Body of pancreas (tissue), 4 donors: ENCODE results near the gene SGSH.
"Not testable (repeated sequence)": the region's sequence is repeated elsewhere in the genome, so short reads cannot be mapped to it uniquely, and the experiment has no call there.

ENCODE experiments used
- CTCF ChIP-seq, 7 experiments: fragments of 450-650 bp in 4 of 7; fragments of 200-600 bp in 3 of 7; sonication (generic) in 3 of 7; IDR thresholded peaks; one replicate each; pipeline ENCODE4 v1.5.1; 2016 to 2019; ENCODE audit warnings: antibody characterized with exemption in 7 of 7
- POLR2A ChIP-seq, 3 donors: fragments of 450-650 bp; IDR thresholded peaks; one replicate each; pipeline ENCODE4 v1.6.1; 2016; ENCODE audit warnings: antibody characterized with exemption in 3 of 3, mild to moderate bottlenecking in 2 of 3

DNA sequence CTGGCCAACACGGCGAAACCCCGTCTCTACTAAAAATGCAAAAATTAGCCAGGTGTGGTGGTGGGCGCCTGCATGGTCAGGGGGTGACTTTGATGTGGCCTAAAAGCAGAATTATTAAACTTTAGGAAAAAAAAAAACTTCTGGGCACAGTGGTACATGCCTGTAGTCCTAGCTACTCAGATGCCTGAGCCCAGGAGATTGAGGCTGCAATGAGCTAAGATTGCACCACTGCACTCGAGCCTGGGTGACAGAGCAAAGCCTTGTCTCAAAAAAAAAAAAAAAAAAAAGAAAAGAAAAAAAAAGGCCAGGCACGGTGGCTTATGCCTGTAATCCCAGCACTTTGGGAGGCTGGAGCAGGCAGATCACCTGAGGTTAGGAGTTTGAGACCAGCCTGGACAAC is 20.8 kb downstream of the SGSH start:
- TF ChIP-seq CTCF, POLR2A (IDR thresholded peaks at IDR 0.05): not testable (repeated sequence)
